GM18508 (cell line): ENCODE results near the gene GRIK2.

Experiments
- ATAC-seq: cut with Tn5 transposase; IDR thresholded peaks from one replicate; pipeline ENCODE4 v1.9.1; 2021; ENCODE audit warnings: moderate number of reproducible peaks; ENCODE audit not compliant: insufficient read depth, unreplicated experiment

GRIK2 gene

DNA sequence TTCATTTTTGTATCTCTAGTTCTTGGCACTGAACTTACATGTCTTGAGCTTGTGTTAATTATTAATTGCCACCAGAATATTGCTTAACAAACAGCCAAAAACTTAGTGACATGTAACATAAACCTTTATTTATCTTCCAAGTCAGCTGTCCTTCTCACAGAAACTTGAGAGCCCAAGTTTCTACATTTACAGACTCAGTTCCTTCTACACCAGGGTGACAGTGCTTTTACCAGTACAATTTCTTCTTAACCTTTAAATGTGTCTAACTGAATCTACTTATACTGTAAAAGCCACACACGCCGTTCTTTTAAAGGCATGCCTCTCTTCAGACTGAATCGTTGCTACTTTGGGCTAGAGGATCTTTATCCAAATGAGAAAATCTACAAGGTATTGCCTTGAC lies 539.2 kb downstream of the GRIK2 start:
- ATAC-seq, result no peak

DNA sequence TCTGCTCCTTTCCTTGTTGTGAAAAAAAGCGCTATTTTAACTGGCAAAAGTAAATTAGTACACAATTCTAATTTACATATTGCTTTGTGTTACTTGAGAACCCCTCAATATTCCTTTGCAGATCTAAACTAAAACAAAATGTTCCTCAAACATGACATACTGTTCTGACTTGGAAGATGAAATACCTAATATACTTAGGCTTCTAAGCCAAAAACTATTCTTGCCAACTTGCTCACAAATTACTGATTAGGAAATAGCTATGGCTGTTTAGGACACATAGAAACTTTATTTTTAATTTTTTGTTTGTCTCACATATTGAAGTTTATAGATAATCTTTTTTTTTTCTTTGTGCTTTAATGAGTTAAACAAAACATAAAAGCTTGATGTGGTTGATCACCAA lies 542.2 kb downstream of the GRIK2 start:
- ATAC-seq, result no peak

DNA sequence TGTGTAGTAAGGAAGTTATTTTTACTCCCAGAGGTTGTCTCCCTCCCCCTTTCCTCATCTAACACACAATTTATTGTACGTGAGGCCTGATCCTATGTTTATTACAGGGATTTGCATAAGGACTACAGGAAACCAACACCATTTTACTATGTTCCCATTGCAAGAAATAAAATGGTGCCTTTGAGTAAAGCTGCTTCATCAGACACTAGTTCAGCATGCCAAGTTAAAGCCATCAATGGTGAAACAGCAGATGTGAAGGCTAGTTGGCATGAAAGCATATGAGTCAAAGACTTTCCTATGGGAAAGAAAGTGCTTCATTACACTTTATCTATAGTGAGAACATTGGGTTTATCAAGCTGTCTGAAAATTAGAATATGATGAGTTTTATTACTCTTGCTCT lies 543.0 kb downstream of the GRIK2 start:
- ATAC-seq, result no peak

DNA sequence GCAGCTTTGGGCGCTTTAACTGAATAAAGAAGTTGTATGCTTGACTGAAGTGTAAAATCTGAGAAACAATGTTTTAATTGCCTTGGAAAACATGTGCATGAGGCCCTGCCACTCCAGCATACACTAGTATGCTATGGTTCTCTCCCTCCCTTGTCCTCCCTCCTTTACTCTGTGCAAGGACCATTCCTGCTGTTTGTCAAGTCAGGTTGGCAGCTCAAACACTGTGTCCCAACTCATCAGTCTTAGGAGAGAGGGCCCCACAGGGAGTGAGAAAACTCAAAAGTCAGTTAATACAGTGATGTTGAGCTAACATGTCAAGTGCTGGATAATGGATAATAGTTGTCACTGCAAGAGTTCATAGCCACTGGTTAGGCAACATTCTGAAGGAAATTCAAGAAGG lies 543.6 kb downstream of the GRIK2 start:
- ATAC-seq, result no peak

DNA sequence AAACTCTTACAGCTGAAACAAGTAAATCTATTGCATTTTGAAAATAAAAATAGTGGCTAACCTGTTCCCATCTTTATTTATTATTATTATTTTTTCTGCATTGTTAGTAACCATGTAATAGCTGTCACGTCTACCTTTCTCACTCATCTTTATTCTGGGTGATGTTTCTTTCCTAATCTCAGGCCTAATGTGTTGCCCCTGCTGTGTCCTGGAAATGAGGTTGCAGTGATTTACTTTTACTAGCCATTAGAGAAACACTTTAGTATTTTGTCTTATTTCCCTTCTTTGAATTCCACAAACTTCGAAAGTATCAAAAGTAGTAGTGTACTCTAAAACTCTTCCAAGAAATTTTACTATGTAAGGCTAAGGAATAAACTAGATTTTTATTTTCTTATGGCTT lies 546.9 kb downstream of the GRIK2 start:
- ATAC-seq, result no peak

DNA sequence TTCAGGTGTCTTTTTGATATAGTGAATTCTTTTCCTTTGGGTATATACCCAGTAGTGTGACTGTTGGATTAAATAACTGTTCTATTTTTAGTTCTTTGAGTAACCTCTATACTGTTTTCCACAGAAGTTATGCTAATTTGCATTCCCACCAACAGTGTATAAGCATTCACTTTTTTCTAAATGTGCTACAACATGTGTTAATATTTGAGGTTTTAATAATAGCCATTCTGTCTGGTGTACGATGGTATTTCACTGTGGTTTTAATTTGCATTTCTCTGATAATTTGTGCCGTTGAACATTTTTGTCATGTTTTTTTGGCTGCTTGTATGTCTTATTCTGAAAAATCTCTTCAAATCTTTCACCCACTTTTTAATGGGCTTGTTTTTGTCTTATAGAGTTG lies 563.5 kb downstream of the GRIK2 start:
- no peak for ATAC-seq

DNA sequence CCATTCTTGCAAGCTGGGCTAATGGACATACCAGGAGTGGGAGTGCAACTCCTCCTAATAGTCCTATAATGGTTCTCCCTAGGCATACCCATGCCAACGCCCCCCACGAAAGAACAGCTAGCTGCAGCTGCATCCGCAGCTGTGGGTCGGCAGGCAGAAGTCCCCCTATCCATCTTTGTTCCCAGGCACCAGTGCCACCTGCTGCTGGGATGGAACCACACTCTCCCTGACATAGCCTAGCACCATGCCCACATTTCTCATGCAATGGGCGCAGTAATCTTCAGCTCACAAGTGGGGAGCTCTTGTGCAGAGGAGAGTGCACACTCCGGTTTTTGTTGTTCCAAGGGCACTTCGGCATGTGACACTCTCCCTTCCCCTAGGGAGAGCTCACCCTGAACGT lies 567.8 kb downstream of the GRIK2 start:
- no peak for ATAC-seq

DNA sequence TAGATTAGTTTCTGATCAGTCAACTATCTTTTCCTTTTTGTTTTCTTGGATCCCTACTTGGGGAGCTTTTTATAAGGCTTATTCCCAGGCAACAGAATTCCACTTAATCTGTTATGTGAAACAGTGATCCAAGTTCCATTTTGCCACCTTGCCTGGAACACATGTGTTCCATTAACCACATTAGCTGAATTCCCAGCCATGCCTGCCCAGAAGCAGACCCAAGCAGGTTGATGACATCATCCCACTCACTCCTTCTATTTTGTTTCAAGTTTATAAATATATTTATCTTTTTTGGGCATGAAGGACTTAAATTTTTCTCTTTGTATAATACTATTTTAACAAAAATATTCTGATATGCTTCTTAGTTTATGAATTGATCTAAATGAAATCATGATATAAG lies 587.4 kb downstream of the GRIK2 start:
- no peak for ATAC-seq

DNA sequence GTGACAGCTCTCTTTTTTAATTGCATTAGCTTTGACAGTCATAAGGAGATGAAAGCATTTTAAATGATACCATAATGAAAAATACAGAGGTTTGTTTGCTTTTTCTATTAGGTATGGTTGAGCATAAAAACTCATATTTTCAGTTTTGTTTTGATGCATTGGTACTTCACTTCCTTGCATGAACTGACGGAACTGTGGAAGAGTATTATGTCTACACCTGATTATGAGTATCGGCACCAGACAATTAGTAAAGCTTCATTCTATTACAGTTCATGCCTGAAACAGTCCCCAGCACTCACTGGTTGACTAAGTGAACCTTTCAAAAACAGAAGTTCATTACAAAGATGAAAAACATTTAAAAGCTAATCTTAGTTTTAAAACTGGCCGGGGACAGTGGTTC lies 593.0 kb downstream of the GRIK2 start:
- ATAC-seq, result no peak

DNA sequence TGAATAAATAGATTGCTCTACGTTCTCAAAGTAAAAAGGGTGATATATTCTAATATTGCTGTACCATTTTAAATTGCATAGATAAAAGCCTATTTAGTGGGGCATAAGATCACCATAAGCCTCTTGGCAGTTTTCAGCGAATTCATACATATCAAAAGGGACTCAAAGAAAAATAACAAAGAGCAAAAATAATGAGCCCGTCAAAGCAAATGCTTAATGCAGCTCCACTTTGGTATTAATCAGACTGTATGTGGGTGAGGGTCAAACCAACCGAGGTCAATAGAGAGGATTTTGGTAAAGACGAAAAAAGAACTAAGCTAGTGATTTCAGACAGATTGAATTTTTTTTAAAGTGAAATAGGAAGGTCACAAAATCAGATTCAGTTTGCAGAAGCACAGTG lies 598.8 kb downstream of the GRIK2 start:
- no peak for ATAC-seq

DNA sequence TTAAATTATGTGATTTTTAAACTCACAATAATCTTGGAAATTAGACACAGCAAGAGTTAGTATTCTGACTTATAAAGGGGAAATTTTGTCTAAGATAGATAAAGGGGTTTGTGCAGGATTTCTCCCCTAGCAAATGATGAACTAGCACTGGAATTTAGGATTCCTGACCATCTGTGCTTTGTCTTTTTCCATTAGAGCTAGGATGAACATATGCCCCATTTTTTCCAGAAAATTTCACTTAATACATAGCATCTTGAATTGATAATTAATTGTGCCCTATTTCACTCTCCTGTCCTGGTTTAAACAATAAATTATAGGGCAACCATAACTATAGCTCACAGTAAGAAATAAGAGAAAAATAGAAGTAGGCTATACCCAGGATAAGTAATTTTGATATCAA lies 601.0 kb downstream of the GRIK2 start:
- no peak for ATAC-seq

DNA sequence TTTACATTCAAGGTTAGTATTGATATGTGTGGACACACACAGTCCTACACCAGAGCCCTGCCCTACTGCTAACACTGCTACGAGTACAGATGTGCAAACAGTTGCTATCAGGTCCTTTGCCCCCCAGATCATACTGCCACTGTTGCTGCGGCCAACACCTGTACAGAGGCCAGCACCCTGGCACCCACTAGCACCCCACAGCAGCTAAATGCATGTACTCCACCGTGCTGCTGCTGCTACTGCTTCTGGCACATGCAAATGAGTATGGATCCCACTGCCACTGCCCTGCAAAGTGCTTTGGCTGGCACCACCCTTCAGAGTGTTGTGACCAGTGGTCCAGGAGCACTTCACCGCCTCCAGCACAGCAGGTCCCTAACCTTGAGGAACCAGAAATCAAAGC lies 621.9 kb downstream of the GRIK2 start:
- ATAC-seq, result no peak

DNA sequence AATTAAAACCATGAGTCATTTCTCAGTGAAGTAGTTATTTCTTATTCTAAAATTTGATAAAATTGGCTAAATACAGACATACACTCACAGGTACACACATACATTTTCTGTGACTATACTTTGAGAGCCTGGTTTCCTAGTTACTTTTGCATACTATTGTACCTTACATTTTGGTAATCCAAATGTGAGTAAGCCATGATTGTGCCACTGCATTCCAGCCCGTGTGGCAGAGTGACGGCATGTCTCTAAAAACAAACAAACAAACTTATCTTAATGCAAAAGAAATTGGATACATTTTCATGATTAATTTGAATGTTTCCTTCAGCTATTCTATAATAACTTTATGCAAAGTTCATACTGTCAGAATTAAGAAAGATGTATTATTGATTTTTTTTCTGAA lies 628.8 kb downstream of the GRIK2 start:
- ATAC-seq, result no peak

DNA sequence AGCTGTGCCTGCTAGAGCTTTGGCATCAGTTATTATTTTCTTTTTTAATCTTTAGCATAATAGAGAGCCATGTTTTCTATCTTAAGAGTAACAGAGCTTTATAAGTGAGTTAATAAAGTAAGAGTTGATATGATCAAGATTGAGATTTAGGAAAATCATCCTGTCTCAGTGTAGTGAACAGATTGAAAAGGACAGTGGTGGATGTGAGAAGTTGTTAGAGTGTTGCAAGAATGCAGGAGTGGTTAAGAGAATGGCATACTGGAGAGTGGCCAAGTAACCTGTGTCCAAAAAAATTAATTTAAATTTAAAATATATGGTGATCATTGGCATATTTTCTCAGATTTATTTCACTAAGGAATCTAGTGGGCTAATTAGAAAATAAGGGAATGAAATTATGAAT lies 629.3 kb downstream of the GRIK2 start:
- ATAC-seq, result no peak

DNA sequence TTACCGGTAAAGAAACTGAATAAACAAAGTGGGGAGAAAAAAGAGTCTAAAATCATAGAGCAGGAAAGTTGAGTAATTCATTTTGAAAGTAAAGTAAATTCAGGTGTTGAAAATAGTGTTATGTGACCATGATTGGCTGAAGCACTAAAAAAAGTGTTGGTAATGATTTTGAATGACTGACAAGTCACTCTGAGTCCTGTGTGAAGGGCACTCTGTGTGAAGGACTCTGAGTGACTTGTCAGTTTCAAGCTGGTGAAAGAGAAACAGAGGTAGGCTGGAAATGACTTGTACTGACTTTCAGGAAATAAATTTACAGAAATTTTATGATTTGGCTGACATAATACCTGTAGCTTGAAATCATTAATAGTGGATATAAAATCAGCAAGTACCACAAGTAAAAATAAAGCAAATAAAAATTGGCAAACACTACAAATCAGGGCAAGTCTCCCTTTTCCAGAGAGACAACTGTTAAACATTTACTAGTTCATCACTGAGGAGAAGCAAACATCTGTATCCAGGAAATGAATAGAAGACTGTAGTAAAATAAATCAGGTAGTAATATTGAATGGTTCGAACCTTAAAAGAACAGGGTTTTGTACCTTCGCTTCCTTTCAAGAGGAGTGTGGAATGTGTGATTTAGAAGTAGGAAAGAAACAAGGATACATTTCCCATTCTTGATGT lies 630.6 kb downstream of the GRIK2 start:
- no peak for ATAC-seq

DNA sequence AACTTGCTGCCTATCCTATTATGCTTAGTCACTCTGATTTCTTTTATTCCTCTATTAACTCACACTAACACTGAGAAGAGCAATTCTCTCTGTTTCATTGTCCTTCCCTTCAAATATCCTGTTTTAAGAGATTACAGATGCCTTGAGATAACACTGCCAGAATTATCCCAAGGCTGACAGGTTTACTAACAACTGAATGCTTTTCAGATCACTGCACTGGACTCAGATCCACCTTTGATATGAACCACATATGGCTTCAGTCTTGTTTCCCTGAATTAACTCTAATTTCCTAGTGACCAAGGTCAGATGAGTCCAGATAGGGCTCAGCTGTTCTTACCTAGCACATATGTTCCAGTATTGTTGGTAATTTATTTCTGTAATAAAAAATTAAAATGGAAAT lies 633.1 kb downstream of the GRIK2 start:
- ATAC-seq, result no peak

DNA sequence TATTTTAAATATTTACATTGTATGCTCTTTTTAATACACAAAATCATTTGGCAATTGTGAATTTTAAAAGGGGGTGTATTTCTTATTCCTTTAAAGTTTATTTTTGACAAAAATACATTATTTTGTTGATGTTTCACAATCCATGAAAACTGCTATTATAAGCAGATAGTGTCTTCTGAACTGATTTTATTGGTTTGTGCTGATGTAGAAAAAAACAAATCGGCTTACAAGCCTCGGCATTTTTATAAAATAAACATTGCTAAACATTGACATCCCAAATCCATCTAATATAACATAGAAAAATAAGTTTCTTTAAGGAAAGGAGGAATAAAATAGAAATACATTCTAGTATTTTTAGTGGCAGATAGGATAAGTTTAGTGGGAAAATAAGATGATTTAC lies 634.7 kb downstream of the GRIK2 start:
- no peak for ATAC-seq

DNA sequence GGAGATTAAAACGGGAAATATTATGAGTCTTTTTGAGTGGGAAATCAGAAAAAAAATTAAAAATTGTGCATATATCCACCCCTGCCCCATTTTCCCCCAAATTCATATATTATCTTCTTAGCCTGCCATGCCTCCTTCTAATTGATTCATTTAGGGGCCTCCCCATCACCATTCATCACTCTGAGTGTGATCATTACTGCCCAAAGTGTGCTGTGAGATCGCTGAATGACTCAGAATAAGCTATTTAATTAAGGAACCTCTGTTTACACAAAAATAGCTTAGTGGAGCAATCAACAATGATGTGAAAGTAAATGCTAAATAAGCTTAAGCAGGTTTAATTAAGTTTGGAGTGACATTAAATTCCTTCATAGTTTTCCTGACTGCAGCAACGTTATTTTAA lies 645.5 kb downstream of the GRIK2 start:
- ATAC-seq, result no peak

DNA sequence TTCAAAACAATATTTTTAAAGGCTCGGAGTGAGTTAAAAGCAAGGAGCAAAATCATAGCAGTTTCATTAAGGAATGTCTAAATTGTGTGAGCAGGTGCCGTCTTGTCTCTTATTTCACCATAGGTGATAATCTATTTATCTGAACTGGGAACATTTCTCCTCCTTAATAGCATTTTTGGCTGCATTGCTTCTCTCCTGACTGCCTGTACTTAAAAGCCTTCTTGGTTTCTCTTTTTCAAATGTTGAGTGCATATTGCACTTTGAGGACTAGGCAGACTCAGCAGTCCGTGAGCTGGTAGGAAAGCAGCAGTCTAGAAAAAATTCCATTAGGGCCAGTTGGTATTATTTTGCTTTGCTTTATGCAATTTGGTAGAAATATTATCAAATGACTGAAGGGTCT lies 645.9 kb downstream of the GRIK2 start:
- no peak for ATAC-seq

DNA sequence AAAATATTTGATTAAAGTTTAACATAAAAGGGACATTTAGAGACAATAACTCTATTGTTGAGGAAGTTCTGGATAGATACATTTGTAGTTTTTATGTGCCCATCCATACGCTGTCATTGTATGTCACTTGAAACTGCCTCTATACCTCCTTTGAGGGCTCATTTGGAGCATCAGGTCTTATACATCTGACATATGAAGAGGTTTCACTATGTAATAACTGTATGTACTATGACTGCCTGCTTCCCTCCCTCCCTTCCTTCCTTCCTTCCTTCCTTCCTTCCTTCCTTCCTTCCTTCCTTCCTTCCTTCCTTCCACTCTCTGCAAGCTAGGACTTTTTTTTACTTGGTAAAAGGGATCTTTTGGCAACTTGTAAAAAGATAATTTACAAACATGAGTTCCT lies 657.5 kb downstream of the GRIK2 start:
- ATAC-seq, result no peak

DNA sequence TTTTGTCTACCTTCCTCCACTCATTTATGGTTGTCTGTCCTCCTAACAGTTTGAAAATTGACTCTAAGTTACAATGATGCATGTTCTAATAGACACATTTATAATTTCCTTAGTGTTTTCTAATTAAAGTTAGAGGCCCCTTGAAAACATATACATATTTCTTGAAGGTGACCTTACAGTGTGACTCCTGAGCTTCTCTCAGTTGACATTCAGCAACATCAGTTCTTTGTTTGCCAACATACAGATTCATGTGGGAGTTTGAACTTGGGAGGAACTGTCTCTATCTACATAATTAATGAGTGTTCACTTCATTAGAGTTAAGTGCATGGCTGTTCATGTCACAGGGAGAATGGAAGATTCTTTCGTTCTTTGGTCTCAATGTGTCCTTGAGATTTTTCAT lies 658.2 kb downstream of the GRIK2 start:
- no peak for ATAC-seq

DNA sequence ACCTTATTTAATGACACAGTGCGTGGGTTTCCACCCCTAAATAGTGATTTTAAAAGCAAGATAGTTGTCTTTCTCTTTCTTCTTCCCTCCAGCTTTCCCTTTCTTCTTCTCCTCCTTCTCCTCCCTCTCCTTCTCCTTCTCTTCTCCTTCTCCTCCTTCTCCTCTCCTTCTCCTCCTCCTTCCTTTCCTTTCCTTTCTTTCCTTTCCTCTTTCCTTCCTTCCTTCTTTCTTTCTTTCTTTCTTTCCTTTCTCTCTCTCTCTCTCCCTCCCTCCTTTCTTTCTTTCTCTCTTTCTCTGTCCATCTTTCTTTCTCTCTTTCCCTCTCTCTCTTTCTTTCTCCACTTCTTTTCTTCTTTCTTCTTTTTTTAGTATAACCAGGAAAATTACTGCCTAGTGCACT lies 670.6 kb downstream of the GRIK2 start:
- ATAC-seq, result no peak

DNA sequence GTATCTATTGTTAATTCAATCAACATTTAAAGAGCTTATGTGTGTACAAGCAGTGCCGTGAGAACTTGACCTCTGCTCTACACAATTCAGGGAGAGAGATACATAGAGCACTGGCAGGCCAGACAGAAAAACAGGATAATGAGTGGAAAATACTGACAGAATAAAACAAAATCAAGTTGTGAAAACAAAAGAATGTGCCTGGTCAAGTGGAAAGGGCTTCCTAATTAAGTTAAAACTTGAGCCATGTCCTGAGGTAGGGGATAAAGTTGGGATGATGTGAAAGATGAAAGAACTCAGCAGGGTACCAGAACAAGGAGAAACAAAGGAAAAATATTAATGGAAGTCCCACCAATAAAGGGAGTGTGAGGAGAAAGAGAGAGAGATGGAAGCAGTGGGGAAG lies 672.8 kb downstream of the GRIK2 start:
- no peak for ATAC-seq
